ENCODE measurements around the gene CLIP3. TPM values are rescaled to one million over a fixed set of nuclear protein-coding genes. Genes with fewer than 3 reads are reported as not detected.
A peak's percentile ranks its signal among the peaks of the same experiment; 100 is the strongest.

Gene CLIP3
- total RNA-seq, 4 donors from 2014 or later = 2.2 to 3.0 (median 2.7) TPM

GRCh38 chr19:36009220-36009619, 23.5 kb downstream of the CLIP3 start:
- H3K36me3 ChIP-seq = no peaks in the 10 kb centered on the region
- H3K27me3 ChIP-seq = no peaks in the 10 kb centered on the region
- WGBS = 1% methylated on average over 31 of the region's 50 CpGs
- H3K9me3 ChIP-seq = no peaks in the 10 kb centered on the region
- peak overlapping the region; percentile 56 for H3K4me3 ChIP-seq
- no peak for TF ChIP-seq POLR2AphosphoS5 (IDR thresholded peaks at IDR 0.05)
- no peak for TF ChIP-seq POLR2A (IDR thresholded peaks at IDR 0.05)
- TF ChIP-seq EP300 (IDR thresholded peaks at IDR 0.05) = no peak
- no peak for TF ChIP-seq CTCF (IDR thresholded peaks at IDR 0.05)
- peak overlapping the region; percentile 45 for H3K27ac ChIP-seq
- peak in 1 of 2 donors; percentile 78 for DNase-seq (ENCODE audit: low spot score in 2 of 2)
- H3K4me1 ChIP-seq = peaks cover 25% of the 10 kb centered on the region

- H3K4me3 ChIP-seq = peak within 1 kb of the TSS; percentile 56
- no peaks in the 10 kb centered on the region for H3K36me3 ChIP-seq
- TF ChIP-seq EP300 (IDR thresholded peaks at IDR 0.05) (no peak), POLR2AphosphoS5 (IDR thresholded peaks at IDR 0.05) (no peak), CTCF (IDR thresholded peaks at IDR 0.05) (no peak), POLR2A (IDR thresholded peaks at IDR 0.05) (no peak)
- peak within 1 kb of the TSS; percentile 45 for H3K27ac ChIP-seq
- no peak for DNase-seq (ENCODE audit: low spot score in 2 of 2)
- H3K4me1 ChIP-seq = peaks cover 22% of the 10 kb centered on the region
- H3K9me3 ChIP-seq = no peaks in the 10 kb centered on the region
- no peaks in the 10 kb centered on the region for H3K27me3 ChIP-seq
- WGBS = 51% methylated on average over 17 of the region's 19 CpGs
These were observed 24.2 kb downstream of the CLIP3 start, which contains the start of gene SYNE4 for GRCh38 chr19:36008336-36008978. Gene SYNE4, minus strand, starts transcription at chr19:36008813. Its CDS starts 132 bp downstream, at chr19:36008681.

- H3K36me3 ChIP-seq = no peaks in the 10 kb centered on the region
- 74% methylated on average over 3 of the region's 5 CpGs for WGBS
- H3K9me3 ChIP-seq = no peaks in the 10 kb centered on the region
- H3K27ac ChIP-seq = no peak overlapping the region
- H3K27me3 ChIP-seq = no peaks in the 10 kb centered on the region
- H3K4me3 ChIP-seq = no peak overlapping the region
- DNase-seq (ENCODE audit: low spot score in 2 of 2) = no peak
- TF ChIP-seq POLR2A (IDR thresholded peaks at IDR 0.05) (no peak), POLR2AphosphoS5 (IDR thresholded peaks at IDR 0.05) (no peak), EP300 (IDR thresholded peaks at IDR 0.05) (no peak), CTCF (IDR thresholded peaks at IDR 0.05) (no peak)
- H3K4me1 ChIP-seq = peaks cover 18% of the 10 kb centered on the region
These were observed 25.7 kb downstream of the CLIP3 start for GRCh38 chr19:36006955-36007354.

- no peak for DNase-seq (ENCODE audit: low spot score in 2 of 2)
- Histone ChIP-seq H3K4me3 (no peak overlapping the region), H3K9me3 (no peaks in the 10 kb centered on the region), H3K27ac (no peak overlapping the region), H3K27me3 (no peaks in the 10 kb centered on the region), H3K4me1 (peaks cover 10% of the 10 kb centered on the region), H3K36me3 (peaks cover 7% of the 10 kb centered on the region)
- no peak for TF ChIP-seq POLR2AphosphoS5 (IDR thresholded peaks at IDR 0.05)
- TF ChIP-seq EP300 (IDR thresholded peaks at IDR 0.05) = no peak
- WGBS = 82% methylated on average over 4 of the region's 4 CpGs
These were observed 29.4 kb downstream of the CLIP3 start for GRCh38 chr19:36003284-36003683.

- H3K36me3 ChIP-seq = peaks cover 10% of the 10 kb centered on the region
- H3K4me1 ChIP-seq = peaks cover 16% of the 10 kb centered on the region
- TF ChIP-seq EP300 (IDR thresholded peaks at IDR 0.05) (no peak), CTCF (IDR thresholded peaks at IDR 0.05) (no peak)
- H3K9me3 ChIP-seq = no peaks in the 10 kb centered on the region
- no peak overlapping the region for H3K27ac ChIP-seq
- 94% methylated on average over 3 of the region's 3 CpGs for WGBS
- no peak for DNase-seq (ENCODE audit: low spot score in 2 of 2)
- H3K4me3 ChIP-seq = no peak overlapping the region
- no peaks in the 10 kb centered on the region for H3K27me3 ChIP-seq
These were observed 31.1 kb downstream of the CLIP3 start for GRCh38 chr19:36001605-36002004.

Measured in suprapubic skin (tissue), 4 donors.